Stomach (tissue), 9 donors: ENCODE measurements around the gene USP9X. TPM values are rescaled to one million over a fixed set of nuclear protein-coding genes. Genes with fewer than 3 reads are reported as not detected.
A peak's percentile ranks its signal among the peaks of the same experiment; 100 is the strongest.

Experiments
- DNase-seq, 2 donors: peaks; one replicate each; pipeline versions ENCODE4 v3.0.0 to v3.0.0-alpha.2; 2013 to 2019
- H3K27ac ChIP-seq, 5 donors: fragments of 200-600 bp in 4 of 5; sonication (generic) in 4 of 5; one replicate each; pipeline ENCODE4 v1.5.1; 2013 to 2019; ENCODE audit warnings: mild to moderate bottlenecking in 1 of 5, moderate library complexity in 1 of 5
- H3K27me3 ChIP-seq, 3 donors: fragments of 200-600 bp; sonication (generic); one replicate each; pipeline ENCODE4 v1.5.1; 2017 to 2019; ENCODE audit warnings: mixed run types in 1 of 3
- H3K36me3 ChIP-seq, 4 donors: fragments of 200-600 bp; sonication (generic); 1 replicate in 3 of 4; 2 replicates in 1 of 4; pipeline ENCODE4 v1.5.1; 2016 to 2019
- H3K4me1 ChIP-seq, 4 donors: fragments of 200-600 bp; sonication (generic); one replicate each; pipeline ENCODE4 v1.5.1; 2016 to 2019
- H3K4me3 ChIP-seq, 4 donors: fragments of 200-600 bp; sonication (generic) in 3 of 4; one replicate each; pipeline ENCODE4 v1.5.1; 2016 to 2019; ENCODE audit warnings: mild to moderate bottlenecking in 1 of 4
- H3K9me3 ChIP-seq, 4 donors: fragments of 200-600 bp; sonication (generic); one replicate each; pipeline ENCODE4 v1.5.1; 2016 to 2019
- CTCF ChIP-seq, 7 experiments: fragments of 450-650 bp in 4 of 7; fragments of 200-600 bp in 3 of 7; sonication (generic) in 3 of 7; IDR thresholded peaks; one replicate each; pipeline ENCODE4 v1.5.1; 2016 to 2019; ENCODE audit warnings: antibody characterized with exemption in 7 of 7, control low read depth in 2 of 7, mild to moderate bottlenecking in 1 of 7
- EP300 ChIP-seq: sonication (generic); formaldehyde crosslinking; IDR thresholded peaks from one replicate; pipeline ENCODE4 v1.6.1; 2017; ENCODE audit warnings: antibody characterized with exemption
- POLR2A ChIP-seq, 4 donors: fragments of 450-650 bp; IDR thresholded peaks; one replicate each; pipeline ENCODE4 v1.6.1; 2016; ENCODE audit warnings: antibody characterized with exemption in 4 of 4, control low read depth in 2 of 4, mild to moderate bottlenecking in 1 of 4, moderate library complexity in 1 of 4
- POLR2AphosphoS5 ChIP-seq, 3 donors: sonication (generic); formaldehyde crosslinking; IDR thresholded peaks; one replicate each; pipeline ENCODE4 v1.6.1; 2016; ENCODE audit warnings: antibody characterized with exemption in 3 of 3
- WGBS, 5 donors: extraction: QIAGEN DNeasy Blood & Tissue Kit in 3 of 5; methylation state at CpG; one replicate each; pipeline versions ENCODE4 v1.1.5 to v1.1.7; 2013 to 2018; 5-methylcytosine and 5-hydroxymethylcytosine counted together
- intact Hi-C: fragments of 100-400 bp; cut with DNase I; formaldehyde crosslinking; loops from one replicate; pipeline ENCODE4 v1.15.1; 2023; ENCODE audit warnings: low total_unique reads
- polyA plus RNA-seq, 3 donors: library from polyadenylated mRNA; stranded (reverse); fragments of 200-250 nt; gene quantifications; one replicate each; pipeline ENCODE4 v1.2.3, GENCODE V29; 2013
- total RNA-seq, 5 donors: library from RNA; depleted of rRNA; stranded (reverse); fragments of >200 nt; gene quantifications; one replicate each; pipeline versions ENCODE4 v1.1.0 to v1.2.3, GENCODE V29; 2014 to 2016
- donor health status: healthy with polysubstance abuse.
- donor health status: Bipolar disorder and iron deficiency.
- donor health status: healthy.

USP9X gene
- total and polyA plus RNA-seq, 8 donors = 6.5 to 252 (median 52.6) TPM

- TF ChIP-seq POLR2AphosphoS5 (IDR thresholded peaks at IDR 0.05) = no peak
- TF ChIP-seq EP300 = no peak
- TF ChIP-seq CTCF (IDR thresholded peaks at IDR 0.05) = no peak
- TF ChIP-seq POLR2A (IDR thresholded peaks at IDR 0.05) = no peak
Observed at GRCh38 chrX:41133551-41133950, 48.3 kb downstream of the USP9X start.

GRCh38 chrX:41137589-41137988, 52.3 kb downstream of the USP9X start:
- no peaks in the 10 kb centered on the region for H3K9me3 ChIP-seq
- no peaks in the 10 kb centered on the region for H3K27me3 ChIP-seq
- DNase-seq = no peak
- H3K4me3 ChIP-seq = no peak overlapping the region
- H3K27ac ChIP-seq = no peak overlapping the region
- intact Hi-C loops = no loop called here
- TF ChIP-seq POLR2AphosphoS5 (IDR thresholded peaks at IDR 0.05) = no peak
- peak in 2 of 7 experiments; percentile 18 to 20 for TF ChIP-seq CTCF (IDR thresholded peaks at IDR 0.05)
- no peaks in the 10 kb centered on the region for H3K4me1 ChIP-seq
- H3K36me3 ChIP-seq = peaks cover 0 to 64% (median 51%) of the 10 kb centered on the region in 4 donors

More at GRCh38 chrX:41133551-41133950, 48.3 kb downstream of the USP9X start:
- Histone ChIP-seq H3K4me1 (no peaks in the 10 kb centered on the region), H3K36me3 (peaks cover 0 to 75% (median 59%) of the 10 kb centered on the region in 4 donors), H3K27ac (no peak overlapping the region), H3K27me3 (no peaks in the 10 kb centered on the region), H3K9me3 (no peaks in the 10 kb centered on the region), H3K4me3 (no peak overlapping the region)
- WGBS, 5 donors = 76 to 90% (median 89%) methylated on average over 6 of the region's 6 CpGs
- no peak for DNase-seq
- intact Hi-C loops = no loop called here

- WGBS, 5 donors = 91 to 97% (median 95%) methylated on average over 5 of the region's 5 CpGs
- peaks cover 0 to 12% (median 3%) of the 10 kb centered on the region in 4 donors for H3K4me1 ChIP-seq
- intact Hi-C loops = no loop called here
- no peaks in the 10 kb centered on the region for H3K9me3 ChIP-seq
- no peak overlapping the region for H3K4me3 ChIP-seq
- peaks cover 0 to 65% (median 43%) of the 10 kb centered on the region in 4 donors for H3K36me3 ChIP-seq
- H3K27me3 ChIP-seq = no peaks in the 10 kb centered on the region
- no peak overlapping the region for H3K27ac ChIP-seq
- no peak for DNase-seq
- TF ChIP-seq POLR2A (IDR thresholded peaks at IDR 0.05) (no peak), EP300 (no peak), CTCF (IDR thresholded peaks at IDR 0.05) (no peak), POLR2AphosphoS5 (IDR thresholded peaks at IDR 0.05) (no peak)
Observed at GRCh38 chrX:41142130-41142910, 57.1 kb downstream of the USP9X start.

- TF ChIP-seq POLR2AphosphoS5 (IDR thresholded peaks at IDR 0.05) (no peak), POLR2A (IDR thresholded peaks at IDR 0.05) (no peak), EP300 (no peak), CTCF (IDR thresholded peaks at IDR 0.05) (no peak)
- intact Hi-C loops = no loop called here
- 42 to 76% (median 67%) methylated on average over 2 of the region's 2 CpGs for WGBS, 5 donors
Observed at GRCh38 chrX:41144873-41145272, 59.6 kb downstream of the USP9X start.

More at GRCh38 chrX:41144873-41145272, 59.6 kb downstream of the USP9X start:
- Histone ChIP-seq H3K27ac (no peak overlapping the region), H3K4me3 (no peak overlapping the region), H3K36me3 (peaks cover 0 to 79% (median 56%) of the 10 kb centered on the region in 4 donors), H3K27me3 (no peaks in the 10 kb centered on the region), H3K4me1 (peaks cover 0 to 12% (median 3%) of the 10 kb centered on the region in 4 donors), H3K9me3 (no peaks in the 10 kb centered on the region)
- no peak for DNase-seq
